Activated T-cell treated with anti-CD3 and anti-CD28 coated beads for 1 hour (primary cell): Measurements from ENCODE around the gene KTI12.
"Not testable (repeated sequence)": the region's sequence is repeated elsewhere in the genome, so short reads cannot be mapped to it uniquely, and the experiment has no call there.

Experiments used
- DNase-seq: peaks from one replicate; pipeline ENCODE4 v3.0.0-alpha.2; 2020; ENCODE audit warnings: low read depth

Gene KTI12

DNA sequence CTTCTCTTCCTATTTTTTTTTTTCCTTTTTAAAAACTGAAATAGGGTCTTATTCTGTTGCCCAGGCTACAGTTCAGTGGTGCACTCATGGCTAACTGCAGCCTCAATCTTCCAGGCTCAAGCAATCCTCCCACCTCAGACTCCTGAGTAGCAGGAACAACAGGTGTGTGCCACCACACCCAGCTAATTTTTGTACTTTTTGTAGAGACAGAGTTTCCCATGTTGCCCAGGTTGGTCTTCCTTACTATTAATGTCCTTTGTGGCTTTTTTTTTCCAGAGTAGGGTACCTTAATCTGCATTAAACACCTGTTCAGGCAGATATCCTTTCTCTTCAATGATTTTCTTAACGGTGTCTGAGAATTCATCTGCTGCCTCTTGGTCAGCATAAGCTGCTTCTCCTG lies 4.3 kb upstream of the KTI12 start:
- no peak for DNase-seq

DNA sequence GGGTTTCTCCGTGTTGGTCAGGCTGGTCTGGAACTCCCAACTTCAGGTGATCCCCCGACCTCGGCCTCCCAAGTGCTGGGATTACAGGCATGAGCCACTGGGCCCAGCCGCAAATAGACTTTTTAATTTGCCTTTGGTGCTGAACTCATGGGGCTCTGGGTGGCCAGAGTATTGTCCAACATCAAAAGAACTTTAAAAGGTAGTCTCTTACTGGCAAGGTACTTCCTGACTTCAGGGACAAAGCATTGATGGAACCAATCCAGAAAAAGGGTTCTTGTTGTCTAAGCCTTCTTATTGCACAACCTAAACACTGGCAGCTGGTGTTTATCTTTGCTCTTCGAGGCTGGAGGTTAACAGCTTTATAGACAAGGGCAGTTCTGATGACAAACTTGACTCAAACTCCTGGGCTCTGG lies 3.8 kb upstream of the KTI12 start:
- no peak for DNase-seq

GRCh38 chr1:52034050-52034384 lies 407 bp upstream of the KTI12 start:
- no peak for DNase-seq

DNA sequence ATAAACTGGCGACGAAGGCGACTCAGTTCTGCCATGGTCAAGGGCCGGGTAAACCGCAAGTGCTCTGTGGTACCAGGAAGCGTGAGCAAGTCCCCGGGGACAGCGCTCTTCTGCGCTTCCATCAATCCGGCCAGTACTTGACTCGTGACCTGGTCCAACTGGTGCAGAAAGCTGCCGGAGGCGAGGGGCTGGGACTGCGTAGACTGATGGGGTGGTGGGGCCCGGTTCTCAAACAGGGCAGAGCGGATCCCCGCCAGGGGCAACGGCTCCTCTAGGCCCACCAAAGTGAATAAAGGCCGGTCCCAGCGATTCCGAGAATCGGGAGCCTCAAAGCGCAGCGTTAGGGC lies 852 bp downstream of the KTI12 start:
- no peak for DNase-seq

DNA sequence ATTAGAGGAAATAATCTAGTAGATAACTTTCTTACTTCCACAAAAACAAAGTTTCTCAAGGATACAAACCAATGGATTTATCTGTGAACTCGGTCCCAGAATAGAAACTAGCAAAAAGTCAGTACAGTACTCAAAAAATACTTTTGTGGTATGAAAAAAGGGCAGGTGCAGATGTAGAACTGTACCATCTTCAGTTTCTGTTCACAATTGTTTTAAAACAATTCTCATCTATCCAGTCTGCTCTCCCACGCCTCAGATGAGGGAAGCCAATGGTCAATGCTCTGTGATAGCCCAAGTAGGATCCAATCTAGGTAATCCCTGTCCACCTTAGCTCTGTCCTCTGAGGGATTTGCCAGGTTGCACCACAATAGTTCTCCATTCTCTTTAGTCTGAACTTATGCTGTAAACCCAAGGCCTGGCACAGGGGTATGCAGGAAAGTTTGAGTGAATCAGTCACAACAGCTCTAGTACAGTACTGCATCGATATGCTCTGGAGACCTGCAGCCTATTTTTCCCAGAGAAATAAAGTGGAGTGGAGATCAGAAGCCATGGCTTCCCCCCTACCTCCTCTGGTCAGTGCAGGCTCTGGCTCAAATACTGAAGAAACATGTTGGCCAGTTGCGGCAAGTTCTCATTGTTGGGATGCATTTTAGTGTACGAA lies 1.4 kb downstream of the KTI12 start:
- DNase-seq = no peak

DNA sequence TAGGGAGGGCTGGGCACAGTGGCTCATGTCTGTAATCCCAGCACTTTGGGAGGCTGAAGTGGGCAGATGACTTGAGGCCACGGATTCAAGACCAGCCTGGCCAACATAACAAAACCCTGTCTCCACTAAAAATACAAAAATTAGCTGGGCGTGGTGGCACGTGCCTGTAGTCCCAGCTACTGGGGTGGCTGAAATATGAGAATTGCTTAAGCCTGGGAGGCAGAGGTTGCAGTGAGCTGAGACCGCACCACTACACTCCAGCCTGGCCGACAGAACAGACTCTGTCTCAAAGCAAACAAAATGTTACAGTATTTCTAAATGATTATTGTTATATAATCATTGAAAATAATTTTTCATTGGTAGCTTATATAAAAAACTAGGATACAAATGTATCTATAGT lies 4.8 kb downstream of the KTI12 start:
- not testable (repeated sequence) for DNase-seq

DNA sequence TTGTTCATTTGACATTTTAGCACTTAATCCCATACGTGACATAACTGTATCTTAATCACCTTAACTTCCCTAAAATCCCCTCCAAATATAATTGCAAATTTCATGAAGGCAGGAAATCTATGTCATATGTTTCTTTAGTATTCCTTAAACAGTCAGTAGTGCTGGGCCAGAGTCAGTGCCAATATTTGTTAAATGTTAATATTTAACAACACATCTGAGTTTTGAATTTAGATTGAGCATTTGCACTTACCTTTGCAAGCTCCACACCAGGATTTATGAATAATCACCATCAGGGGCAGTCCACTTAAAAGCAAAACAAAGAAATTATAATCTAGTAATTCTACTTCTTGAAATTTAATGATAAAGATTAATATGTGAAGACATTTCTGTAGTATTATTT lies 5.3 kb downstream of the KTI12 start:
- no peak for DNase-seq

- no peak for DNase-seq
These were observed 7.3 kb downstream of the KTI12 start for GRCh38 chr1:52026278-52026677.

GRCh38 chr1:52022133-52022532 lies 11.5 kb downstream of the KTI12 start:
- DNase-seq = no peak

DNA sequence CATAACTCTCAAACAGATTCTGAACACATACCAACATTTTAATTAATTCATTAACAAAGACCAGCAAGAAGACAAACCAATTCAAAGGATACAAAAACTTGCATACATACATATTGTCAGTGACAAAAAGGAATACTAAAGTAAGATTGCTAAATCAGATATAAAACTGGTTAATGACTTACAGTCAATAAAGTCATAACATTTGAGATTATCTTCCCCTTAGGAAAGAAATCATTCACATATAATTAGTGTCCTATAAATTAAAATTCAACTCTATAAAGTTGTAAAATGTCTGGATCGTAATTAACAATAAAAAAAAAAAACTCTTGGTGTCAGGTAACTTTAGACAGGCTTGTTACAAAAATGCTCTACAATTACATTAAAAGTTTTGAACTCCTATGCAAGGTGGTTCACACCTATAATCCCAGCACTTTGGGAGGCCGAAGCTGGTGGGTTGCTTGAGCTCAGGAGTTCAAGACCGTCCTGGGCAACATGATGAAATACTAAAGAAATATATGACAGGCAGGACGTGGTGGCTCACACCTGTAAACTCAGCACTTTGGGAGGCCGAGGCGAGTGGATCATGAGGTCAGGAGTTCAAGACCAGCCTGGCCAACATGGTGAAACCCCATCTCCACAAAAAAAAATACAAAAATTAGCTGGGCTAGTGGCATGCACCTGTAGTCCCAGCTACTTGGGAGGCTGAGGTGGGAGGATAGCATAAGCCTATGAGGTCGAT lies 25.4 kb downstream of the KTI12 start:
- DNase-seq = no peak

DNA sequence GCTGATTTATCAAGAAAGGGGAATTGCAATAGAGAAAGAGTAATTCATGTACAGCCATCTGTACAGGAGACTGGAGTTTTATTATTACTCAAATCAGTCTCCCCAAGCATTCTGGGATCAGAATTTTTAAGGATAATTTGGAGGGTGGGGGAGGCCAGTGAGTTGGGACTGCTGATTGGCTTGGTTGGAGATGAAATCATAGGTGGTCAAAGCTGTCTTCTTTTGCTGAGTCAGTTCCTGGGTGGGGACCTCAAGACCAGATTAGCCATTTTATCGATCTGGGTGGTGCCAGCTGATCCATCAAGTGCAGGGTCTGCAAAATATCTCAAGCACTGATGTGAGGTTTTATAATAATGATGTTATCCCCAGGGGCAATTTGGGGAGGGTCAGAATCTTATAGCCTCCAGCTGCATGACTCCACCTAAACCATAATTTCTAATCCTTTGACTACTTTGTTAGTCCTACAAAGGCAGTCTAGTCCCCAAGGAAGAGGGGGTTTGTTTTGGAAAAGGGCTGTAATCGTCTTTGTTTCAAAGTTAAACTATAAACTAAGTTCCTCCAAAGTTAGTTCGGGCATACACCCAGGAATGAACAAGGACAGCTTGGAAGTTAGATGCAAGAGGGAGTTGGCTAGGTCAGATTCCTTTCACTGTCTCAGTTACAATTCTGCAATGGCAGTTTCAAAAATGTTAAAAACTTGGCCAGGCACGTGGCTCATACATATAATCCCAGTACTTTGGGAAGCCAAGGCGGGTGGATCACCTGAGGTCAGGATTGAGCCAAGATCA lies 26.2 kb downstream of the KTI12 start:
- no peak for DNase-seq

DNA sequence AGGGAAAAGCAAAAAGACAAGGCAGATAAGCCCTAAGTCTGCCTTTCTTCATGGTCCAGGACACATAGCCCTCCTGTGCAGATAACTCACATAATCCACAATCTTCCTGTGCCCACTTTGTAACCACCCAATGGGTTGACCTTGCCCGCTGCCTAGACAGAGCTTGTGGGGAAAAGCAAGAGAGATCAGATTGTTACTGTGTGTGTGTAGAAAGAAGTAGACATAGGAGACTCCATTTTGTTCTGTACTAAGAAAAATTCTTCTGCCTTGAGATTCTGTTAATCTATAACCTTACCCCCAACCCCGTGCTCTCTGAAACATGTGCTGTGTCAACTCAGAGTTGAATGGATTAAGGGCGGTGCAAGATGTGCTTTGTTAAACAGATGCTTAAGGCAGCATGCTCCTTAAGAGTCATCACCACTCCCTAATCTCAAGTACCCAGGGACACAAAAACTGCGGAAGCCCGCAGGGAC lies 27.5 kb downstream of the KTI12 start:
- DNase-seq = not testable (repeated sequence)

GRCh38 chr1:52005548-52005947 lies 28.1 kb downstream of the KTI12 start:
- DNase-seq = not testable (repeated sequence)

DNA sequence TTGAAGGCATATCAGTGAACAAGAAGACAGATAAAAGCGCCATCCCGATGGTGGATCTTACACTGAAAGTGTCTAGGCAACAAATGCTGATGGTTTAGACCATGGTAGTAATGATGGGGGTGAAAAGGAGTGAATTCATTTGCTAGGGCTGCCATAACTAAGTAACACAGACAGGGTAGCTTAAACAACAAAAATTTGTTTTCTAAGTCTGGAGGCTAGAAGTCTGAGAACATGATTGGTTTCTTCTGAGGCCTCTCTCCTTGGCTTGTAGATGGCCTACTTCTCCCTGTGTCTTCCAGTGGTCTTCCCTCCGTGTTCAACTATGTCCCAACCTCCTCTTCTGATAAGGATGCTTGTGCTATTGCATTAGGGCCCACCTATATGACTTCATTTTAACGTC lies 29.7 kb downstream of the KTI12 start:
- DNase-seq = no peak

DNA sequence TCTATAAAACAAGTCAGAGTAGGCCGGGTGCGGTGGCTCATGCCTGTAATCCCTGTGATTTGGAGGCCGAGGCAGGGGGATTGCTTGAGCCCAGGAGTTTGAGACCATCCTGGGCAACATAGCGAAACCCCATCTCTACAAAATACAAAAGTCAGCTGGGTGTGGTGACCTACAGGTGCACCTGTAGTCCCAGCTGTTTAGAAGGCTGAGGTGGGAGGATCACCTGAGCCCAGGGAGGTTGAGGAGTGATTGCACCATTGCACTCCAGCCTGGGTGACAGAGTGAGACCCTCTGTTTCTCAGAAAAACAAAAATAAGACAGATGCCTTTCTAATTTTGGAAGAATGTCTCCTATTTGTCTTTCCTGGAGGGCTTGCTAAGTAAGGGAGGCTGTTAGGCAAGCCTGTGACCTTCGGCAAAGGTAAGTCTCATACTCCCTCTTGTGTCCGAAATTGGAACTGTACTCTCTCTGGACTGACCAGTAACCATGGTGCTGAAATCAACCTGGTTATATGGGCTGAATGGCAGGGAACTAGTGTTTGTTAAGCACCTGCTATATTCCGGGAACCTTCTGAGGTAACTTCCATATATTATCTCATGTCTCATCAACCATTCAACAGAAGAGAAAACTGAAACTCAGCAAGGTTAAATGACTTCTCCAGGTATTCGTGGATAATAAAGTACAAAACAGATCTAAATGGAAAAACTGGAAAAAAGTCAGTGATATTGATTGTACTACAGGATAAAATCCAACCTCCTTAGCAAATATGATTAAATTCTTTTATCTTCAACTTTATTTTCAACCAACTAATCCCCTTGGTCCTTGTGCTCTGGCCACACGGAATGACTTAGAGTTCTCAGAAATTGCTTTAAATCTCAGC lies 31.3 kb downstream of the KTI12 start:
- no peak for DNase-seq

GRCh38 chr1:51998701-51999100 lies 34.9 kb downstream of the KTI12 start:
- no peak for DNase-seq

- no peak for DNase-seq
These were observed 35.6 kb downstream of the KTI12 start for GRCh38 chr1:51997974-51998382.

DNA sequence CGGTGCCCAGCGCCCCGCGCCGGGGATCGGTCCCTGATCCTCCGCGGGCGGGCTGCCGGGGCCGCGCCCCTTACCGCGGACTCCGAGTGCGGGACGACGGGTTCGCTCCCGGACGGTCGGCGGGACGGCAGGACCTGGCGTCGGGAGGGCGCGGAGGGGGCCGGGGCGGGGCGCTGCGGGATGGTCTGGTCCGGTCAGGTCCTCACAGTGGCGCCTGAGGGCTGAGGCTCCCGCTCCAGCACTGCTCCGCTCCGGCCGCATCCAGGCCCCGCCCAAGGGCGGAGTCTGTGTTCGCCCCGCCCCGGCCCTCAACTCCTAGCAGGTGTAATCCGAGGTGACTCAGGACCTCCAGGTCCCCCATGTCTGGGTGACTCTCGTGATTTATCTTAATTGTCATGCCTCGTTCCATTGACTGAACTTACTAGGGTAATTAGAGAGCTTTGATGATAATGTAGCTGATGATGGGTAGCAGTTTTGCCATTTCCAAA lies 43.1 kb downstream of the KTI12 start, which contains the start of gene RAB3B:
Gene RAB3B, minus strand, starts transcription at position 223 of the 488 bp plus-strand sequence. CDS start 13,583 bp downstream, outside the sequence.
- peak; percentile 72 for DNase-seq

DNA sequence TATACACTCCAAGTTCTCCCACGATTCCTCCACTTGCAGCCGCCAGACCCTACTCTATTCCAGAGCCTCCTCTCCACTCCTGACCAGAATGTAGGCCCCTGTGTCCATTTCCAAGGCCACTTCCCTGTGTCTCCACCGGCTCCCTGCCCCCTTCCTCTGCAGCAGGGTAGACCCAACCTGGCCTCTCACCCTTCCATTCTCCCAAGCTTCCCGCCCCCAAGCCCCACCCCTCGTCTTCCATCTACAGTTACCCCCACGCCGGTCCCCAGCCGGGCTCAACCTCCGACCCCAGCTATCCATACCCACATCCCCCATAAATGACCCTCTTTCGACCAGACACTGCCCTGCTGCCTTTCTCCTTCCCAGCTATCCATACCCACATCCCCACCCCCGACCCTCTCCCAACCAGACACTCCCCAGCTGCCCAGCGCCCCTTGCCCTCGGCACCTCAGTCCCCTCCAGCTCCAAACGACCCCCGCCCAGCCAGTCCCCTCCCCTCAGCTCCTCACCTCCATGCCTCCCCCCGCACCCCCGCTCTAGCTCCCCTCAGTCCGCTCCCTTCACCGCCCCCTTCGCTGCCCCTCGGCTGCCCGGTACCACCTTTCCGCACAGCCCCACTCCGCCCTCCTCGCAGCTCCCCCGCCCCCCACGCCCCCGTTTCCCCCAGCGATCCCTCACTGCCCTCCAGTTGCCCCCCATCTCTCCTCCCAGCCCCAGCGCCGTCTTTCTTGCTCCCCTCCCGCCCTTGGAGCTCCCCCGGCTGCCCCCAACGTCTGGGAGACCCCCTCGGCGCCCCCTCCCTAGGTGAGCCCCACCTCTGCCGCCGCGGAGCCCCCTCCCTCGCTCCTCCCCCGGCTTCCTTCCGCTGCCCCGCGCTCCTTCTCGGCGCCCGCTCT lies 43.8 kb downstream of the KTI12 start:
- no peak for DNase-seq

GRCh38 chr1:51988254-51988653 lies 45.4 kb downstream of the KTI12 start:
- DNase-seq = no peak

DNA sequence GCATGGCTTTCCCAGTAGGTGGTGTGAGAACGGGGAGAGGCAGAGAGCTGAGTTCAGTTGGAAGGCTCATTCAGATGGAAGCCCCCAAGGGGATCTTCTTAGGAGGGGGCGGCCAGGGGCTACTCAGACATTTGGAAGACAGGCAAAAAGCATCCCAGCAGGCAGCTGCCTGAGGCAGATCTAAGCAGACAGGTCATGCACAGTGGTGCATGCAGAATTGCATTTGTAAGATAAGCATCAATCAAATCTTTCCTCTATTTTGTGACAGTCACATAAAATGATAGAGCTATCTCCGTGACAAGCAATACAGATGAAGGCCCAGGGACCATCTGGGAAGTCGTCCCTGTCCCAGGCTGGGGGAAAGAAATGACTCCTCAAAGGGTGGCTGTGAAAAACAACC lies 46.9 kb downstream of the KTI12 start:
- DNase-seq = no peak
